PC-3 (cell line): ENCODE data around the gene ZC3H11A.

Experiments used
- EZH2phosphoT487 ChIP-seq: fragments of 300-600 bp; sonication (generic); IDR thresholded peaks from 2 replicates; pipeline ENCODE4 v1.6.1; 2018; ENCODE audit warnings: mild to moderate bottlenecking, antibody characterized with exemption, low read length, borderline replicate concordance
- TF ChIP-seq, protein P1 (sequence below): fragments of 300-600 bp; sonication (generic); conservative IDR thresholded peaks from 2 replicates; pipeline ENCODE4 v1.5.1; 2017; ENCODE audit warnings: antibody characterized with exemption, low read depth, mild to moderate bottlenecking, low read length

DNA sequence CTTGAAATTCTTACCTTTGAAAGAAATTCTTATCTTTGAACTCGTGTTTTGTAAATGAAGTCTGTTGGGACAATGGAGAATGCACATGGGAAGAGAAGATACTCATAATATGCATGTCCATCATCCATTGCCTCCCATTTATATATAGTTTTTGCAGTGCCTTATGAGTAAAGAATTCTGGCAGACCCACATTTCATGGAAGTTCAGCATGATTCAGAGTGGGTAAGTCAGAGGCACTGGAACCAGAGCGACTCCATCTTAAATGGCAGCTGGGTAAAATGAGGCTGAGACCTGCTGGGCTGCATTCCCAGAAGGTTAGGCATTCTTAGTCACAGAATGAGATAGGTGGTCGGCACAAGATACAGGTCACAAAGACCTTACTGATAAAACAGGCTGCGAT lies 16.6 kb upstream of the ZC3H11A start:
- TF ChIP-seq, protein P1, sequence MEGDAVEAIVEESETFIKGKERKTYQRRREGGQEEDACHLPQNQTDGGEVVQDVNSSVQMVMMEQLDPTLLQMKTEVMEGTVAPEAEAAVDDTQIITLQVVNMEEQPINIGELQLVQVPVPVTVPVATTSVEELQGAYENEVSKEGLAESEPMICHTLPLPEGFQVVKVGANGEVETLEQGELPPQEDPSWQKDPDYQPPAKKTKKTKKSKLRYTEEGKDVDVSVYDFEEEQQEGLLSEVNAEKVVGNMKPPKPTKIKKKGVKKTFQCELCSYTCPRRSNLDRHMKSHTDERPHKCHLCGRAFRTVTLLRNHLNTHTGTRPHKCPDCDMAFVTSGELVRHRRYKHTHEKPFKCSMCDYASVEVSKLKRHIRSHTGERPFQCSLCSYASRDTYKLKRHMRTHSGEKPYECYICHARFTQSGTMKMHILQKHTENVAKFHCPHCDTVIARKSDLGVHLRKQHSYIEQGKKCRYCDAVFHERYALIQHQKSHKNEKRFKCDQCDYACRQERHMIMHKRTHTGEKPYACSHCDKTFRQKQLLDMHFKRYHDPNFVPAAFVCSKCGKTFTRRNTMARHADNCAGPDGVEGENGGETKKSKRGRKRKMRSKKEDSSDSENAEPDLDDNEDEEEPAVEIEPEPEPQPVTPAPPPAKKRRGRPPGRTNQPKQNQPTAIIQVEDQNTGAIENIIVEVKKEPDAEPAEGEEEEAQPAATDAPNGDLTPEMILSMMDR = no peak
- no peak for TF ChIP-seq EZH2phosphoT487
